DOHH2 (cell line): ENCODE data around the gene ATP13A3.

Experiments
- H3F3A ChIP-seq: fragments of 200-600 bp; sonication (generic), shearing (Covaris generic); 2 replicates; pipeline ENCODE4 v1.6.0; 2016; ENCODE audit warnings: antibody characterized with exemption, mild to moderate bottlenecking; ENCODE audit not compliant: control insufficient read depth, insufficient read depth
- H3K27ac ChIP-seq: fragments of 200-600 bp; sonication (generic); 2 replicates; pipeline ENCODE4 v1.5.1; 2014; ENCODE audit warnings: low read depth, mild to moderate bottlenecking, low read length, moderate library complexity
- H3K27me3 ChIP-seq: fragments of 200-600 bp; sonication (generic); 2 replicates; pipeline ENCODE4 v1.6.1; 2014; ENCODE audit warnings: mild to moderate bottlenecking, low read length, mixed read lengths; ENCODE audit not compliant: control insufficient read depth
- H3K36me3 ChIP-seq: fragments of 200-600 bp; sonication (generic); 2 replicates; pipeline ENCODE4 v1.6.1; 2014; ENCODE audit warnings: mild to moderate bottlenecking, low read length, moderate library complexity, mixed read lengths; ENCODE audit not compliant: control insufficient read depth
- H3K4me1 ChIP-seq: fragments of 200-600 bp; sonication (generic); 2 replicates; pipeline ENCODE4 v1.6.1; 2014; ENCODE audit warnings: mild to moderate bottlenecking, low read length, mixed read lengths; ENCODE audit not compliant: control insufficient read depth
- H3K4me2 ChIP-seq: fragments of 200-600 bp; sonication (generic); 2 replicates; pipeline ENCODE4 v1.6.0; 2014; ENCODE audit warnings: mild to moderate bottlenecking, low read length, moderate library complexity
- H3K4me3 ChIP-seq: fragments of 200-600 bp; sonication (generic); 2 replicates; pipeline ENCODE4 v1.5.1; 2014; ENCODE audit warnings: mild to moderate bottlenecking, low read length, mixed read lengths
- H3K79me2 ChIP-seq: fragments of 200-600 bp; sonication (generic); 2 replicates; pipeline ENCODE4 v1.6.1; 2014; ENCODE audit warnings: mild to moderate bottlenecking, low read length, mixed read lengths; ENCODE audit not compliant: control insufficient read depth
- H3K9me2 ChIP-seq: fragments of 200-600 bp; sonication (generic); replicated peaks from 2 replicates; pipeline ENCODE4 v1.6.1; 2014; ENCODE audit warnings: mild to moderate bottlenecking, low read length, mixed read lengths; ENCODE audit not compliant: control insufficient read depth
- H3K9me3 ChIP-seq: fragments of 200-600 bp; sonication (generic); 2 replicates; pipeline ENCODE4 v1.6.1; 2014; ENCODE audit warnings: antibody characterized with exemption, low read length, mixed read lengths; ENCODE audit not compliant: control insufficient read depth, insufficient read depth
- H4K20me1 ChIP-seq: fragments of 200-600 bp; sonication (generic); 2 replicates; pipeline ENCODE4 v1.6.0; 2014; ENCODE audit warnings: low read depth, mild to moderate bottlenecking, antibody characterized with exemption, low read length, moderate library complexity; ENCODE audit not compliant: control insufficient read depth, insufficient read depth
- CTCF ChIP-seq: fragments of 200-600 bp; sonication (generic); IDR thresholded peaks from one replicate; pipeline ENCODE4 v1.5.1; 2014; ENCODE audit warnings: antibody characterized with exemption, mild to moderate bottlenecking, low read depth, low read length; ENCODE audit not compliant: poor library complexity, severe bottlenecking
- EZH2phosphoT487 ChIP-seq: fragments of 200-600 bp; sonication (generic); IDR thresholded peaks from 2 replicates; pipeline ENCODE4 v1.6.1; 2017; ENCODE audit warnings: borderline replicate concordance, mild to moderate bottlenecking, antibody characterized with exemption, low read length, moderate library complexity, mixed read lengths

ATP13A3 gene

GRCh38 chr3:194375473-194376240, 111.1 kb downstream of the ATP13A3 start:
- Histone ChIP-seq H4K20me1 (no peaks in the 10 kb centered on the region), H3K79me2 (no peaks in the 10 kb centered on the region), H3K9me2 (no peaks in the 10 kb centered on the region), H3K36me3 (no peaks in the 10 kb centered on the region), H3K4me1 (no peaks in the 10 kb centered on the region), H3K4me2 (no peak overlapping the region), H3K9me3 (no peaks in the 10 kb centered on the region), H3K27me3 (no peaks in the 10 kb centered on the region), H3F3A (no peaks in the 10 kb centered on the region), H3K27ac (no peak overlapping the region), H3K4me3 (no peak overlapping the region)
- TF ChIP-seq EZH2phosphoT487 (no peak), CTCF (no peak)

GRCh38 chr3:194374935-194375334, 111.9 kb downstream of the ATP13A3 start:
- no peak overlapping the region for H3K4me2 ChIP-seq
- H4K20me1 ChIP-seq = no peaks in the 10 kb centered on the region
- no peaks in the 10 kb centered on the region for H3K9me3 ChIP-seq
- H3K4me1 ChIP-seq = no peaks in the 10 kb centered on the region
- TF ChIP-seq CTCF (no peak), EZH2phosphoT487 (no peak)
- peaks cover 3% of the 10 kb centered on the region for H3K27me3 ChIP-seq
- no peaks in the 10 kb centered on the region for H3K9me2 ChIP-seq
- no peak overlapping the region for H3K27ac ChIP-seq
- no peaks in the 10 kb centered on the region for H3K79me2 ChIP-seq
- H3K36me3 ChIP-seq = no peaks in the 10 kb centered on the region
- no peaks in the 10 kb centered on the region for H3F3A ChIP-seq
- H3K4me3 ChIP-seq = no peak overlapping the region

GRCh38 chr3:194373899-194374298, 112.9 kb downstream of the ATP13A3 start:
- Histone ChIP-seq H4K20me1 (no peaks in the 10 kb centered on the region), H3K79me2 (no peaks in the 10 kb centered on the region), H3K9me2 (no peaks in the 10 kb centered on the region), H3K4me2 (no peak overlapping the region), H3K36me3 (no peaks in the 10 kb centered on the region), H3K9me3 (no peaks in the 10 kb centered on the region), H3F3A (no peaks in the 10 kb centered on the region), H3K27ac (no peak overlapping the region), H3K27me3 (peaks cover 10% of the 10 kb centered on the region), H3K4me3 (no peak overlapping the region), H3K4me1 (no peaks in the 10 kb centered on the region)
- TF ChIP-seq CTCF (no peak), EZH2phosphoT487 (no peak)
